BLaER1 treated with 17β-estradiol and CSF1 and Interleukin-3, amounts not matched to agents 10 nM and 100 nM (cell line): ENCODE measurements around the gene KIAA0232.
"Not testable (repeated sequence)": the region's sequence is repeated elsewhere in the genome, so short reads cannot be mapped to it uniquely, and the experiment has no call there.

ENCODE experiments used
- H3K27ac ChIP-seq, 11 experiments: shearing (Covaris generic); formaldehyde crosslinking; 2 replicates each; pipeline ENCODE4 v1.8.1; 2022
- H3K27me3 ChIP-seq, 11 experiments: shearing (Covaris generic); formaldehyde crosslinking; 2 replicates each; pipeline ENCODE4 v1.8.1; 2022
- H3K36me3 ChIP-seq, 11 experiments: shearing (Covaris generic); formaldehyde crosslinking; 2 replicates each; pipeline ENCODE4 v1.8.1; 2022
- H3K4me1 ChIP-seq, 10 experiments: shearing (Covaris generic); formaldehyde crosslinking; 2 replicates each; pipeline ENCODE4 v1.8.1; 2022
- H3K4me2 ChIP-seq, 11 experiments: shearing (Covaris generic); formaldehyde crosslinking; 2 replicates each; pipeline ENCODE4 v1.8.1; 2022
- H3K4me3 ChIP-seq, 10 experiments: shearing (Covaris generic); formaldehyde crosslinking; 2 replicates each; pipeline ENCODE4 v1.8.1; 2022
- H3K9ac ChIP-seq, 11 experiments: shearing (Covaris generic); formaldehyde crosslinking; 2 replicates each; pipeline ENCODE4 v1.8.1; 2022
- H3K9me3 ChIP-seq, 11 experiments: shearing (Covaris generic); formaldehyde crosslinking; replicated peaks in 1 of 11; 2 replicates each; pipeline ENCODE4 v1.8.1; 2022
- H4K20me1 ChIP-seq, 11 experiments: shearing (Covaris generic); formaldehyde crosslinking; 2 replicates each; pipeline ENCODE4 v1.8.1; 2022
- Cebpa-rat ChIP-seq, 11 experiments: shearing (Covaris generic); IDR thresholded peaks; 2 replicates each; pipeline ENCODE4 v1.8.1; 2022

Gene KIAA0232

DNA sequence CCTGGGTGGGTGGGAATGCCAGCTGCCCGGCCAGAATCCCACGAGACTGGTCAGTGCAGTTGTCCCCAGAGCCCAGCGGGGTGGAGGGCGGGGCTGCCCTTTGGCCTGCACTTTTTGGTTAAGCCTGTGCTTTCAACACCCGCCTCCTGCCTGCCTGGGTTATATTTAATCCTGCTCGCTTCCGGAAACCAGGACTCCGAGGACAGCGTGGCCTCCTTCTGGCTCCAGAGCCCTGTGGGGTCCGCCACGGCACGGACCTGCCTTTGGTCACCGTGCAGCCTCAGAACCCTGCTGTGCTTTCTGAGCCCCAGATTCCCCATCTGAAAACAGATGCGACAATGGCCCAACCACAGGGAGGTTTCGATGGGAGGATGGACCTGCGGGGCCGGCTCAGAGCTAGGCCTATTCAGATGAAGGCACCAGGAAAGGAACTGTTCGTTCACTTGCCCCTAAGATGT lies 29.4 kb upstream of the KIAA0232 start:
- H3K4me1 ChIP-seq, result peaks cover 29 to 59% (median 43%) of the 10 kb centered on the region in 10 experiments
- H4K20me1 ChIP-seq, result no peaks in the 10 kb centered on the region
- H3K9me3 ChIP-seq, result 0 out of 22 replicates have a peak, but pooled peaks cover 0 to 3% (median 0%) of the 10 kb centered on the region in 11 experiments
- H3K27ac ChIP-seq, result peak overlapping the region in 6 of 11 experiments; percentile 22 to 71 (median 63); a peak in 10 of 22 replicates
- no peak for TF ChIP-seq Cebpa-rat (IDR thresholded peaks at IDR 0.05)
- no peak overlapping the region for H3K4me3 ChIP-seq
- H3K36me3 ChIP-seq, result no peaks in the 10 kb centered on the region
- H3K9ac ChIP-seq, result no peak overlapping the region
- no peaks in the 10 kb centered on the region for H3K27me3 ChIP-seq
- H3K4me2 ChIP-seq, result peak overlapping the region in 6 of 11 experiments; percentile 70 to 87 (median 80); a peak in 10 of 22 replicates

DNA sequence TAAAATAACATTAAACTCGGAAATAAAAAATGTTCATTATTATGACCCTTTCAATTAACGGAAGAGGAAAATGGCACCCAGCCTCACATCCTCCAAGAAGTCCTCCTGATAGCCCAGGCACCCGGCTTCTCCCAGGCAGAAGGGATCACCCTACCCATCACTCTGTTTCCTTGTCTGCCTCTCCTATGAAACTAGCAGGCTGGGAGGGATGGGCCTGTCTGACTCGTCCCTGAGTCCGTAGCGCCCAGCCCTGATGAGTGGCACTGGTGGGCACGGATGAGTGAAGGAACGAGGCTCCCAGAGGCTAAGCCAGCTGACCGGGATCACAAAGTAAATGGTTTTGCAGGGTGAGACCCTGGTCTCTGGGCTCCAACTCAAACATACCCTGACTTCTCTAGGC lies 28.6 kb upstream of the KIAA0232 start:
- H3K4me1 ChIP-seq, result peaks cover 29 to 51% (median 41%) of the 10 kb centered on the region in 10 experiments
- H4K20me1 ChIP-seq, result no peaks in the 10 kb centered on the region
- H3K9me3 ChIP-seq, result 0 out of 22 replicates have a peak, but pooled peaks cover 0 to 3% (median 0%) of the 10 kb centered on the region in 11 experiments
- no peak overlapping the region for H3K4me2 ChIP-seq
- no peak for TF ChIP-seq Cebpa-rat (IDR thresholded peaks at IDR 0.05)
- no peak overlapping the region for H3K4me3 ChIP-seq
- H3K27ac ChIP-seq, result no peak overlapping the region
- no peaks in the 10 kb centered on the region for H3K27me3 ChIP-seq
- no peaks in the 10 kb centered on the region for H3K36me3 ChIP-seq
- H3K9ac ChIP-seq, result no peak overlapping the region

DNA sequence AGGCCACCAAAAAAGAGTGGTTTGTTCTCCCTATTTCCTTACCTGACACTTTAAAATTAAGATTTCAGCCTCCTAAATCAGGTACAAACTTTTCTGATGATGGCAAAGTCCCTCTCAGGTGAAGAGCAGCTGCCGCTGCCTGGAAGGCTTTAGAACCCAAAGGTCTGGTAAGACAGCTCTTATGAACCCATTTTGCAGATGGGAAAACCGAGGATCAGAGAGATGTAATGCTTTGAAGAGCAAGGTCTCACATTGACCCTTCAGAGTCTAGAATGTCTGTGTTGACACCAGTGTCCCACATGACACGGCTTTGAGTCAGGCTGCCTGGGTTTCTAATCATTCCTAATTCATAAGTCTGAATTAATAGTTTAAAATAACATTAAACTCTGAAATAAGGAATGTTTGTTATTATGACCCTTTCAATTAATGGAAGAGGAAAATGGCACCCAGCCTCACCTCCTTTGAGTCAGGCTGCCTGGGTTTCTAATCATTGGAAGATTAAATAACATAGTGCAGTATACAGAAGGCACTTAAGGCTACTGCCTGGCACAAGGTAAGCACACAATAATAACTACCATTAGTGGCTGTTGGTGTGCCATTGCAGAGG lies 27.9 kb upstream of the KIAA0232 start:
- no peak overlapping the region for H3K27ac ChIP-seq
- no peaks in the 10 kb centered on the region for H4K20me1 ChIP-seq
- no peak overlapping the region for H3K4me2 ChIP-seq
- no peaks in the 10 kb centered on the region for H3K36me3 ChIP-seq
- H3K4me1 ChIP-seq, result peaks cover 26 to 44% (median 35%) of the 10 kb centered on the region in 10 experiments
- H3K9ac ChIP-seq, result no peak overlapping the region
- no peak for TF ChIP-seq Cebpa-rat (IDR thresholded peaks at IDR 0.05)
- H3K4me3 ChIP-seq, result no peak overlapping the region
- H3K9me3 ChIP-seq, result 0 out of 22 replicates have a peak, but pooled peaks cover 0 to 3% (median 0%) of the 10 kb centered on the region in 11 experiments
- no peaks in the 10 kb centered on the region for H3K27me3 ChIP-seq

DNA sequence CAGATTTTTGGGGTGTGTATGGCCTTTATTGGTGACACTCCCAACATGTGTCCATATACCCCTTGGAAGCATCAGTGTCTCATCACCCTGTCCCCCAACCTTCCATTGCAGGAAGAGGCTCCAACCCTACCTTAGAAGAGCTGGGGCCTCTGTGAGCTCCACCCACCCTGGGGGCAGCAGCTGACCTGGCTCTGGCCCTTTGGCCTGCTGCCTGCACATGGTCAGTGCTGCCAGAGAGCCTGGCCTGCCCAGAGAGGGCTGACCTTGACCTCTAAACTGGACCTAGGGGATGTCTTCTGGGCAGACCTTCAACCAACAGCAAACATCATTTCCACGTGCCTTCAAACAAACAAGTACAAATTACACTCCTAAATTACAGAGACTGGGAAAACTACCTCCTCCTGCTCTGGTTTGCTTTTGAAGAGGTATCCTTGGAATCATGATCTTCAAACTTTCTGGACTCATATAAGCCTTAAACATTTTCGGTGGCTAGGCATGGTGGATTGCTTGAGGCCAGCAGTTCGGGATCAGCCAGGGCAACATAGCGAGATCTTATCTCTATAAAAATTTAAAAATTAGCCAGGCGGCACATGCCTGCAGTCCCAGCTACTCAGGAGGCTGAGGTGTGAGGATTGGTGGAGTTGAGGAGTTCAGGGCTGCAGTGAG lies 27.3 kb upstream of the KIAA0232 start:
- H3K36me3 ChIP-seq, result no peaks in the 10 kb centered on the region
- no peak for TF ChIP-seq Cebpa-rat (IDR thresholded peaks at IDR 0.05)
- no peak overlapping the region for H3K9ac ChIP-seq
- no peak overlapping the region for H3K4me2 ChIP-seq
- H3K9me3 ChIP-seq, result 0 out of 22 replicates have a peak, but pooled peaks cover 0 to 3% (median 0%) of the 10 kb centered on the region in 11 experiments
- peaks cover 23 to 38% (median 28%) of the 10 kb centered on the region in 10 experiments for H3K4me1 ChIP-seq
- H4K20me1 ChIP-seq, result no peaks in the 10 kb centered on the region
- no peak overlapping the region for H3K27ac ChIP-seq
- no peaks in the 10 kb centered on the region for H3K27me3 ChIP-seq
- H3K4me3 ChIP-seq, result no peak overlapping the region

DNA sequence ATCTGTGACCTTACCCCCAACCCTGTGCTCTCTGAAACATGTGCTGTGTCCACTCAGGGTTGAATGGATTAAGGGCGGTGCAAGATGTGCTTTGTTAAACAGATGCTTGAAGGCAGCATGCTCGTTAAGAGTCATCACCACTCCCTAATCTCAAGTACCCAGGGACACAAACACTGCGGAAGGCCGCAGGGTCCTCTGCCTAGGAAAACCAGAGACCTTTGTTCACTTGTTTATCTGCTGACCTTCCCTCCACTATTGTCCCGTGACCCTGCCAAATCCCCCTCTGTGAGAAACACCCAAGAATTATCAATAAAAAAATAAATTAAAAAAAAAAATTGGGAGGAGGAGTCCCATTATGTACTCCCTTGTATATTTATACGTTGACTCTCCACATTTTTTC lies 26.2 kb upstream of the KIAA0232 start:
- H3K27me3 ChIP-seq, H3K27ac ChIP-seq: not testable (repeated sequence)

DNA sequence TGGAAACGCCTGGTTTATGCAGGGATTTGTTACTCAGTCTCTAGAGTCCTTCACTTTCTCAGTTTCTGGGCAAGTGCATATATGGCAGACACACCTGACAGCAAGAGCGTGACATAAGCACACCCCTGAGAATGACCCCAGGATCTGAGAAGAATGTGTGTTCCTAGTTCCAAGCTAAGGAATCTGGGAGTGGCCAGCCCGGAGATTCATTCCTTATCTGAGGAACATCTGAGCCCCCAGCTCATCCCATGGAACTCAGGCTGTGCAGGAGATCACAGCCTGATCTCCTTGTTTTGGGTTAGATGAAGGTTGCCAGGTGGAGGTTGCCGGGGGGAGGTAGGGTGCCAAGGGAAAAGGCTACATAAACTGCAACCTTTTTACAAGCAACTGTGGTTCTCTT lies 23.8 kb upstream of the KIAA0232 start:
- H3K27me3 ChIP-seq, result no peaks in the 10 kb centered on the region
- peaks cover 0 to 10% (median 6%) of the 10 kb centered on the region in 10 experiments; a peak in 12 of 20 replicates for H3K4me1 ChIP-seq

More for the DNA sequence above, 26.2 kb upstream of the KIAA0232 start:
- H4K20me1 ChIP-seq, H3K4me3 ChIP-seq, H3K9me3 ChIP-seq, H3K36me3 ChIP-seq, H3K4me2 ChIP-seq, H3K9ac ChIP-seq: not testable (repeated sequence)
- H3K4me1 ChIP-seq, result peaks cover 12 to 27% (median 17%) of the 10 kb centered on the region in 10 experiments

DNA sequence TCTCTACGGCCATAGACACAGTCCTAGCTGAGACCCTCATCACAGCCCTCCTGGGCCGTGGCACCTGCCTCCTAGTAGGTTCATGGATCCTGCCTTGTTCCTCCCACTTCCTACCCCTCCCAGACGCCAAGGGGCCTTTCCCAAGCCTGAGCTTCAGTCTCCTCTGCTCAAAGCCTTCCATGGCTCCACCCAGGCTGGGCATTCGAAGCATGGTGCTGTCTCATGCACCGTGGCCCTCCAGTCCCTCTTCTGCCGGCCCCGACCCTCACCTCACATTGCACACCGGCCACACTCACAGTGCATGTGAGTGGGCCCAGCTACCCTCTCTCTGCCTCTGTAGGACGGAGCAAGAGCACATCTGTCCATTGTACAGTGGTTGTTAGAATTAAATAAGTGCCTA lies 21.7 kb upstream of the KIAA0232 start:
- Histone ChIP-seq H3K9ac (no peak overlapping the region), H3K4me3 (no peak overlapping the region), H3K27ac (no peak overlapping the region), H4K20me1 (no peaks in the 10 kb centered on the region), H3K4me2 (no peak overlapping the region), H3K27me3 (no peaks in the 10 kb centered on the region), H3K36me3 (no peaks in the 10 kb centered on the region), H3K4me1 (peaks cover 0 to 12% (median 6%) of the 10 kb centered on the region in 10 experiments; a peak in 11 of 20 replicates), H3K9me3 (no peaks in the 10 kb centered on the region)
- TF ChIP-seq Cebpa-rat (IDR thresholded peaks at IDR 0.05), result no peak

More for the DNA sequence above, 23.8 kb upstream of the KIAA0232 start:
- no peak overlapping the region for H3K4me2 ChIP-seq
- 0 out of 22 replicates have a peak, but pooled peaks cover 0 to 3% (median 0%) of the 10 kb centered on the region in 11 experiments for H3K9me3 ChIP-seq
- no peak overlapping the region for H3K4me3 ChIP-seq
- H4K20me1 ChIP-seq, result no peaks in the 10 kb centered on the region
- no peak for TF ChIP-seq Cebpa-rat (IDR thresholded peaks at IDR 0.05)
- no peak overlapping the region for H3K27ac ChIP-seq
- no peaks in the 10 kb centered on the region for H3K36me3 ChIP-seq
- H3K9ac ChIP-seq, result no peak overlapping the region

DNA sequence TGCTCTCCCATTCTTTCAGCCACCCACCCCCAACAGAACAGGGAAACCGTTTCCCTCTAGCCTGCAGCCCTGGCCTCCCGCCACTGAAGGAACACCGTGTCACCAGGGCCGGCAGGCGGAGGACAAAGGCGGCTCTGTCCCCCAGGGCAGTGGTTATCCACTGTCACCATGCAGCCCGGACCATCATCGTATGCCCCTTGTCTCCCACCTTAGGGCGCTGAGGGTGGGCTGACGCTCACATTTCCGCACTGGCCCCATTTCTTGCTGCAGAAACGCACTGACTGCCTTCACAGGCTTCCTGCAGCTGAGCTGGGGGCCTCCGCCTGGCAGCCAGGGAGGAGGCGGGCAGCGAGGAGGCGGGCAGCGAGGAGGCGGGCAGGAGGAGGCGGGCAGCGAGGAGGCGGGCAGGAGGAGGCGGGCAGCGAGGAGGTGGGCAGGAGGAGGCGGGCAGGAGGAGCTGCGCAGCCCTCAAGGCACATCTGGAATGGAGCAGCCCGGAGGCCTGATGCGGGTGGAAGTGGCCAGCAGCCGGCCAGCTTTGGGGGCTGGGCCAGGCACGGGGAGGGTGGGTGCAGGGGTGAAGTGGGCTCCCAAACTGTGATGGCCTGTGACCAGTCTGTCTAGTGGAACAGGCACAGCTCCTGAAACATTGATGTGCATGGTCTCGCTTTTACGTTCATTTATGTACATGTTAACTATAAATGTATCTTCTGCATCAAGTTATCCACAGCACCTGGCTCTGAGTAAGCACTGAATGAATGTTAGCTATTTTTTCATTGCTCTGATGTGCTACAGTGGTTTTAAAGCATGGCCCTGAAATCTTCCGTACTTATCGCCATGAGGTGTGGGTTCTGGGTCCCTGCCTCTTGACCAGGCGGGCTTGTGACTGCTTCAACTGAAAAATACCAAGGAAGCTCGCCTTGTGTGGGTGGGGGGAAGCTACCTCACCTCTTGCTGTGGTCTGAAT lies 20.6 kb upstream of the KIAA0232 start:
- Histone ChIP-seq H3K4me3 (no peak overlapping the region), H3K9me3 (no peaks in the 10 kb centered on the region), H3K9ac (no peak overlapping the region), H3K27ac (no peak overlapping the region), H3K4me2 (no peak overlapping the region), H3K4me1 (peaks cover 0 to 12% (median 6%) of the 10 kb centered on the region in 10 experiments; a peak in 12 of 20 replicates), H4K20me1 (no peaks in the 10 kb centered on the region), H3K36me3 (no peaks in the 10 kb centered on the region), H3K27me3 (no peaks in the 10 kb centered on the region)
- no peak for TF ChIP-seq Cebpa-rat (IDR thresholded peaks at IDR 0.05)
